Epithelial cell of prostate (primary cell): Measurements from ENCODE around the gene BTG2.

Experiments
- DNase-seq: peaks from one replicate; pipeline ENCODE4 v3.0.0-alpha.2; 2011; ENCODE audit warnings: low read depth, low spot score
- H3K27ac ChIP-seq: fragments of 450-650 bp; 2 replicates; pipeline ENCODE4 v1.5.1; 2017; ENCODE audit warnings: mild to moderate bottlenecking

Gene BTG2

GRCh38 chr1:203275656-203276272 is 29.6 kb upstream of the BTG2 start:
- no peak overlapping the region for H3K27ac ChIP-seq
- no peak for DNase-seq

GRCh38 chr1:203276408-203276807 is 28.9 kb upstream of the BTG2 start:
- no peak for DNase-seq
- H3K27ac ChIP-seq, result no peak overlapping the region

GRCh38 chr1:203276916-203277545 is 28.3 kb upstream of the BTG2 start:
- no peak overlapping the region for H3K27ac ChIP-seq
- no peak for DNase-seq

- no peak for DNase-seq
These were observed 27.0 kb upstream of the BTG2 start for GRCh38 chr1:203278082-203278884.

DNA sequence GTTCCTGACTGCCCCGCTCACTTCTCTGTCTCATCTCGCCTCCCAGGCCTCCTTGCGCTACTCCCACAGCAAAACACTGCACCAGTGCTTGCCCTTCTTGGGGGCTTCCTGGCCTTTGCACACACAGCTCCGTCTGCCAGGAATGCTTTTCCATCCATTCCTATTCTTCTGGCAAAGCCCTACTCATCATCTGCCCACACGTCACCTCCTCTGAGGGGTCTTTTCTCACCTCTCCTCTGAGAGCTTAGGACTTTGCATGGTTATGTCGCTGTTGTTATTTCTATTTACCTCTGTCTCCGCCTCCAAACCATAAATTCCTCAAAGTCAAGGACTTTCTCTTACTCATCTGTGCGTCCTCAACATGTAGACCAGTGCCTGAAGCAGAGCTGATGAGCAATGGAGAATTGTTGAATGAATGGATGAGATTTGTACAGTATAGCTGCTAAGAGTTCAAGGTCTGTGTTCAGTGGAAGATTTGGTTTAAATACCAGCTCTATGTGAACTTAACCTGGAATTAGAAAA is 26.4 kb upstream of the BTG2 start:
- no peak for DNase-seq
- peak overlapping the region; percentile 31 for H3K27ac ChIP-seq

More at GRCh38 chr1:203278082-203278884, 27.0 kb upstream of the BTG2 start:
- peak overlapping the region; percentile 31 for H3K27ac ChIP-seq

DNA sequence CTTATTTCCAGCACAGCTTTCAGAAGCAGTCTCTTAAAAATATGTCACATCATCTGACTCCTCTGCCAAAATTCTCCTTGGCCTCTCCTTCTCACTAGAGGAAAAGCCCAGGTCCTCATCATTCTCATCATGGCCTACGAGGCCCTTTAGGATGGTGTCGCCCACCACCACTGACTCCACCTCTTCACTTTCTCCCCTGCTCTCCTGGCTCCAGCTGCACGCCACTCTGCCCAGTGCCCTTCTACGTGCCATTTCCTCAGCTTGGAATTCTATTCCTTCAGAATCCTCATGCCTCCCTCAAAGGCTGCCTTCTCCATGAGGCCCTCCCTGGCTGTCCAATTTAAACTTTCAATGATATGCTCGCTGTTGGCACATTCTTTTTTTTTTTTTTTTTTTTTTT is 25.3 kb upstream of the BTG2 start:
- DNase-seq, result no peak
- H3K27ac ChIP-seq, result peak overlapping the region; percentile 60

DNA sequence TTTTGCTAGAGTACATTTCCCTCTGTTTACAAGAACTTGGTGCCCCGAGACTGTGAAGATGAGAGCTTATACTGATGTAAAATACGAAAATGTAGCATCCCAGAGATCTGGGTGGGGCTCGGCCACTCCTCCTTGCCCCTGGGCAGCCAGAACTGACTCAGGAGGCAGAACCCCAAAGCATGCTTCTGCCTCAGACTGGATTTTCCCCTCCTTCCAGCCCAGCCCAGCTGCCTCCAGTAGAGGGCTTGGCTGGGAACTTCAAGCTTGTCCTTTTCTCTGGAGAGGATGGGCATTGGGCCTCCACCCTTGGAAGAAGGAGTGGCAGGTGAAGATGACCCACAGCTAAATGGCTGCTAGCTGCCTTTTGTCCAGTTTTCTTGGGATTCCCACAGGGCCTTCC is 24.3 kb upstream of the BTG2 start:
- H3K27ac ChIP-seq, result peak overlapping the region; percentile 60
- no peak for DNase-seq

GRCh38 chr1:203281851-203282661 is 23.3 kb upstream of the BTG2 start:
- DNase-seq, result no peak
- no peak overlapping the region for H3K27ac ChIP-seq

DNA sequence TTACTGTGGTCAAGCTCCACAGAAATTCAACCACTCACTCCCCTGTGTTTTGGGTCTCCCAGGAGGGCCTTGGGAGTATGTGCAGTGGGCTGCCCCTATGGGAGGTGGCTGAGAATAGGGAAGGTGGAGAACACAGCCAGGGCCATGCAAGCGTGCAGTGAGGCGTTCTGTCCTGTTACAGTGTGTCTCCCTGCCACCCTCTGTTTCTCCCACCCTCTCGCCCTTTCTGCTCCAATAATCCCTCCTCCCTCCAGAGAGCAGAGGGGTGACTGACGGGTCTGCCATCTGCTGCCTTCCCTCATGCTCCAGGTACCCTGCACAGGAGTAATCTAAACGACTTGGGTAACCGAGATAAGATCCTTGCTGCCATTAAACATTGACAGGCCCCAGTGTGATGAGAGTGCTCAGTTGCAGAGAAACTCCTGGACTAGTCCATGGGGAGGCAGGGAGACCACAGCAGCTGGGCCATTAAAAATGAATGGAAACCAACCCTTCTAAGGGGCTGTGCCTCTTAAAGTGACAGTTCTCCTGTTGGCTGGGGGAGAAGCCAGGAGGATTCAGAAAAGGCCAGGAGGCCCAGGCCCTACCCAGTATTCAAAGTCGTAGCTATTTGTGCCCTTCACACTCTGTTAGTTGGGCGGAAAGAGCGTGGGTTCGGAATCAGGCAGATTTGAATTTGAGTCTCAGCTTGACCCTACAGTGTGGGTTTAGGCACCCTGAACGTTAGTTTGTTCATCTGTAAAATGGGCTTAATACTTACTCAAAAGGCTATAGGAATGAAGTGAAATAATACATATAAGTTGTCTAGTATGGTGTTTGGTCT is 22.4 kb upstream of the BTG2 start:
- no peak for DNase-seq
- no peak overlapping the region for H3K27ac ChIP-seq

DNA sequence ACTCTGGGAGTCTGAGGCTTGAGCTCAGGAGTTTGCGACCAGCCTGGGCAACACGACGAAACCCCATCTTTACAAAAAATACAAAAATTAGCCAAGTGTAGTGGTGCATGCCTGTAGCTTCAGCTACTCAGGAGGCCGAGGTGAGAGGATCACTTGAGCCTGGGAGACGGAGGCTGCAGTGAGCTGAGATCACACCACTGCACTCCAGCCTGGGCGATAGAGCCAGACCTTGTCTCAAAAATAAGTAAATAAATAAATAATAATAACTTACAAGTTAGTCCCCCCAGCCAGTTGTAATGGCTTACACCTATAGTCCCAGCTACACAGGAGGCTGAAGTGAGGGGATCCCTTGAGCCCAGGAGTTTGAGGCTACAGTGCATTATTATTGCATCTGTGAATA is 21.7 kb upstream of the BTG2 start:
- no peak for DNase-seq
- no peak overlapping the region for H3K27ac ChIP-seq

DNA sequence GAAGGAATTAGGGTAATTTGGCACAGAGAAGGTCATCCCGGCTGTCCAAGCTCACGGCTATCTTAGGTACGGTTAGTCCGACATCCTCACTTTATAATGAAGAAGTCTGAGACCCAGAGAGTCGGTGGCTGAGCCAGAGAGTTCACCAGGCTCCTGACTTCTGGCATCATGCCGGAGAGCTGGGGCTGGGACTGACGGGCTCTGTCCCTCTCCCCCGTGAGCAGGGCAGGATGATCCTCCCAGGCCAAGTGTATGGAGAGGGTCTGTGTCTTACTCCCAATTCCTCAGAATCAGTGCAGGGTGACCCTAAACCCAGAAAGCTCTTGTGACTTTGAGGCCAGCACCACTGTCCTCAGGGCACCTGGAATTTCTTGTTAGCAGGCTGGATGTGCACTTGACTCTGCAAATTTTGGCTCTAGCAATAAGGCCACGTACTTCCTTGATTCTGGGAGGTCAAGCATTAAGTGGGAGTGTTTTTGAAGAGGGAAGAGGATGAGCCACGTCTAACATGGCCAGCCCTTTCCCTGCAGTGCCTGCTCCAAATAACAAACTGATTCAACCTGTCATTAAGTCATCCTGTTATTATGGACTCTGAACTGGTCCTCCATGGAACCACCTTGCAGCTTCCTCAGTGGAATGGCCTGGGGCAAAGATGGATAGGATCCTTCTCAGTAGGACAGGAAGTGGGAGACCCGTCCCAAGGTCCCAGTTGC is 20.8 kb upstream of the BTG2 start:
- DNase-seq, result no peak
- no peak overlapping the region for H3K27ac ChIP-seq

GRCh38 chr1:203286161-203286984 is 18.9 kb upstream of the BTG2 start:
- no peak for DNase-seq
- H3K27ac ChIP-seq, result no peak overlapping the region

GRCh38 chr1:203287109-203287893 is 18.0 kb upstream of the BTG2 start:
- H3K27ac ChIP-seq, result no peak overlapping the region
- DNase-seq, result no peak

- H3K27ac ChIP-seq, result no peak overlapping the region
- no peak for DNase-seq
These were observed 17.4 kb upstream of the BTG2 start for GRCh38 chr1:203287898-203288297.

DNA sequence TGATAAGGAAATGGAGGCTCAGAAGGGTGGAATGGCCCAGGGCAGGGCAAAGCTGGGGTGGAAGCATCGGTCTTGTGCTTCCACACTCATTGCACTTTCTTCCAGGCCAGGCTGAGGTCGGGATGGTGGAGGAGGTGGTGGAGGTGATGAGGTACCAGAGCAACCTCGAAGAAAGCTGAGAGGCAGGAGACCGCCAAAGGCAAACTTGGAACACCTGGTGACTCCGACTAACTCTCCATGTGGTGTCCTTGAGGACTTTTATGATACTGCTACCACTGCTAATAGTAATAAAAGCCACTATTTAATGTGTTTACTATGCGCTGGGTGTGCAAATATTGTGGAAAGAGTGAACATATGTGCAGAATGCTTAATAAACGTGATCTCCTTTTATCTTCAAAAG is 16.9 kb upstream of the BTG2 start:
- no peak overlapping the region for H3K27ac ChIP-seq
- DNase-seq, result no peak

DNA sequence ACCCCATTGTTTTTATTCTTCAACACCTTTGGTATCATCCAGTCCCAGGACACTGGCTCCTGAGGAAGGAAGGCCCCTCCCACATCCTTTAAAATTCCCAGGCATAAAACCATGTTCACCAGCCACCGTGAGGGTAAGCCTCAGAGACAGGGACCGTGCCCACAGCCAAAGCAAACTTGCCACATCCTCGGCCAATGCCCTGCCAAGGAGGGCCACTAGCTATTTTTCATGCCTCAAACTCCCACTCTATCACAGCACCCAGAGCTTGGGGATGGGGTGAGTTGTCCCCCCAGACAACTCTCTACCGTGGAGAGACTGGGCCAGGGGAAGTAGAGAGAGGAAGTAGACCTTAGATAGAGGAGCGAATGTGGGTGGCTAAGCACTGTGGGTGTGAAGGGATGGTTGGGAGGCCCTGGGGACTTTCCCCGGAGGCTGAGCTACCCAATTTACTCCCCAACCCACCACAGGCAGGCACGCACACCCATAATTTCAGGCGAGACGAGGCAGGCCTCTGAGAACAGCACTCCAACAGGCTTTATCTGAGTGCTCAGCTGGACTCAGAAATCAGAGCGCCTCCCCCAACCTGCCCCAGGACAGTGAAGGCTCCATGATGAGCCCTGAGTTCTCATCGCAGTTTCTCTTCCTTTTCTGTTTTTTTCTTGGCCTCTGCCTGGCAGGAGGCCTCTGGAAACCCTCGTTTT is 15.9 kb upstream of the BTG2 start:
- H3K27ac ChIP-seq, result peak overlapping the region; percentile 24
- no peak for DNase-seq

- DNase-seq, result no peak
- H3K27ac ChIP-seq, result peak overlapping the region; percentile 24
These were observed 15.4 kb upstream of the BTG2 start for GRCh38 chr1:203289982-203290260.
